Breast epithelium (tissue), 3 donors: ENCODE results near the gene ZFX.

ENCODE experiments used
- POLR2AphosphoS5 ChIP-seq, 3 donors: sonication (generic); formaldehyde crosslinking; IDR thresholded peaks; one replicate each; pipeline ENCODE4 v1.6.1; 2017; ENCODE audit warnings: antibody characterized with exemption in 3 of 3
- TF ChIP-seq, protein P1 (sequence below), 3 donors: fragments of 450-650 bp; IDR thresholded peaks; one replicate each; pipeline ENCODE4 v1.5.1; 2016 to 2017; ENCODE audit warnings: antibody characterized with exemption in 3 of 3, mild to moderate bottlenecking in 3 of 3, moderate library complexity in 3 of 3

- TF ChIP-seq, protein P1, sequence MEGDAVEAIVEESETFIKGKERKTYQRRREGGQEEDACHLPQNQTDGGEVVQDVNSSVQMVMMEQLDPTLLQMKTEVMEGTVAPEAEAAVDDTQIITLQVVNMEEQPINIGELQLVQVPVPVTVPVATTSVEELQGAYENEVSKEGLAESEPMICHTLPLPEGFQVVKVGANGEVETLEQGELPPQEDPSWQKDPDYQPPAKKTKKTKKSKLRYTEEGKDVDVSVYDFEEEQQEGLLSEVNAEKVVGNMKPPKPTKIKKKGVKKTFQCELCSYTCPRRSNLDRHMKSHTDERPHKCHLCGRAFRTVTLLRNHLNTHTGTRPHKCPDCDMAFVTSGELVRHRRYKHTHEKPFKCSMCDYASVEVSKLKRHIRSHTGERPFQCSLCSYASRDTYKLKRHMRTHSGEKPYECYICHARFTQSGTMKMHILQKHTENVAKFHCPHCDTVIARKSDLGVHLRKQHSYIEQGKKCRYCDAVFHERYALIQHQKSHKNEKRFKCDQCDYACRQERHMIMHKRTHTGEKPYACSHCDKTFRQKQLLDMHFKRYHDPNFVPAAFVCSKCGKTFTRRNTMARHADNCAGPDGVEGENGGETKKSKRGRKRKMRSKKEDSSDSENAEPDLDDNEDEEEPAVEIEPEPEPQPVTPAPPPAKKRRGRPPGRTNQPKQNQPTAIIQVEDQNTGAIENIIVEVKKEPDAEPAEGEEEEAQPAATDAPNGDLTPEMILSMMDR (IDR thresholded peaks at IDR 0.05): no peak
- TF ChIP-seq POLR2AphosphoS5 (IDR thresholded peaks at IDR 0.05): no peak
These were observed 54.8 kb downstream of the ZFX start for GRCh38 chrX:24204331-24204730.
